Neuronal stem cell (in vitro differentiated cells): Measurements from ENCODE around the gene CDC34.
A peak's percentile ranks its signal among the peaks of the same experiment; 100 is the strongest.

Source experiments
- DNase-seq: peaks from one replicate; pipeline ENCODE4 v3.0.0-alpha.2; 2013; ENCODE audit warnings: low spot score
- H2AFZ ChIP-seq: one replicate; pipeline ENCODE4 v1.6.1; 2013; ENCODE audit warnings: mild to moderate bottlenecking, low read length, inconsistent platforms
- H2AK5ac ChIP-seq: 2 replicates; pipeline ENCODE4 v1.6.1; 2013; ENCODE audit warnings: low read depth, mild to moderate bottlenecking, inconsistent platforms, low read length, moderate library complexity, mixed read lengths
- H2BK120ac ChIP-seq: 2 replicates; pipeline ENCODE4 v1.6.1; 2013; ENCODE audit warnings: low read depth, mild to moderate bottlenecking, inconsistent platforms, low read length, moderate library complexity, mixed read lengths
- H2BK12ac ChIP-seq: one replicate; pipeline ENCODE4 v1.6.1; 2013; ENCODE audit warnings: low read length, inconsistent platforms
- H2BK15ac ChIP-seq: 2 replicates; pipeline ENCODE4 v1.6.1; 2013; ENCODE audit warnings: mild to moderate bottlenecking, low read length, inconsistent platforms, mixed read lengths
- H2BK5ac ChIP-seq: one replicate; pipeline ENCODE4 v1.6.1; 2013; ENCODE audit warnings: inconsistent platforms, mild to moderate bottlenecking, low read length, moderate library complexity
- H3K14ac ChIP-seq: one replicate; pipeline ENCODE4 v1.6.1; 2013; ENCODE audit warnings: low read length, inconsistent platforms
- H3K18ac ChIP-seq: 2 replicates; pipeline ENCODE4 v1.6.1; 2013; ENCODE audit warnings: low read length, inconsistent platforms
- H3K23ac ChIP-seq: 2 replicates; pipeline ENCODE4 v1.6.1; 2013; ENCODE audit warnings: low read depth, mild to moderate bottlenecking, mixed read lengths, low read length, inconsistent platforms; ENCODE audit not compliant: poor library complexity
- H3K27ac ChIP-seq: replicated peaks from 3 replicates; pipeline ENCODE4 v1.5.1; 2013; ENCODE audit warnings: low read length, inconsistent platforms
- H3K27me3 ChIP-seq, 3 experiments: 2 replicates each; pipeline ENCODE4 v1.6.1; 2013; ENCODE audit warnings: low read length in 3 of 3, mild to moderate bottlenecking in 2 of 3, inconsistent platforms in 1 of 3, low read depth in 1 of 3, mixed read lengths in 1 of 3, moderate library complexity in 1 of 3; ENCODE audit not compliant: control insufficient read depth in 3 of 3, insufficient read depth in 3 of 3
- H3K36me3 ChIP-seq, 2 donors: replicated peaks in 1 of 2; 2 replicates each; pipeline ENCODE4 v1.6.1; 2013; ENCODE audit warnings: low read length in 2 of 2; ENCODE audit not compliant: control insufficient read depth in 2 of 2, insufficient read depth in 2 of 2
- H3K4ac ChIP-seq: 2 replicates; pipeline ENCODE4 v1.6.1; 2013; ENCODE audit warnings: inconsistent platforms, mild to moderate bottlenecking, low read length, moderate library complexity
- H3K4me1 ChIP-seq, 2 donors: 1 replicate in 1 of 2; 2 replicates in 1 of 2; pipeline ENCODE4 v1.6.1; 2013; ENCODE audit warnings: low read length in 2 of 2, low read depth in 1 of 2; ENCODE audit not compliant: control insufficient read depth in 2 of 2, insufficient read depth in 1 of 2
- H3K4me2 ChIP-seq: one replicate; pipeline ENCODE4 v1.6.1; 2013; ENCODE audit warnings: mild to moderate bottlenecking, low read length, inconsistent platforms; ENCODE audit not compliant: insufficient read depth, poor library complexity, severe bottlenecking
- H3K4me3 ChIP-seq, 2 donors: 2 replicates each; pipeline ENCODE4 v1.5.1; 2013; ENCODE audit warnings: low read length in 2 of 2, mild to moderate bottlenecking in 2 of 2, inconsistent platforms in 1 of 2, moderate library complexity in 1 of 2
- H3K79me1 ChIP-seq: one replicate; pipeline ENCODE4 v1.6.1; 2013; ENCODE audit warnings: low read depth, mild to moderate bottlenecking, inconsistent platforms, low read length, moderate library complexity
- H3K9ac ChIP-seq: one replicate; pipeline ENCODE4 v1.6.1; 2013; ENCODE audit warnings: mild to moderate bottlenecking, low read depth, low read length, inconsistent platforms; ENCODE audit not compliant: poor library complexity
- H3K9me3 ChIP-seq, 2 donors: replicated peaks in 1 of 2; 2 replicates each; pipeline versions ENCODE3 to v1.6.1; 2013; ENCODE audit warnings: low read length in 2 of 2, mild to moderate bottlenecking in 2 of 2, inconsistent platforms in 1 of 2, low read depth in 1 of 2, mixed read lengths in 1 of 2, moderate library complexity in 1 of 2; ENCODE audit not compliant: control insufficient read depth in 2 of 2, insufficient read depth in 1 of 2
- H4K8ac ChIP-seq: one replicate; pipeline ENCODE4 v1.6.1; 2013; ENCODE audit warnings: low read depth, mild to moderate bottlenecking, inconsistent platforms, low read length, moderate library complexity
- H4K91ac ChIP-seq: one replicate; pipeline ENCODE4 v1.6.1; 2013; ENCODE audit warnings: low read length, low read depth, mild to moderate bottlenecking, inconsistent platforms; ENCODE audit not compliant: poor library complexity
- WGBS, 2 donors: extraction: QIAGEN DNeasy Blood & Tissue Kit; methylation state at CpG; one replicate each; pipeline ENCODE4 v1.1.7; 2013; ENCODE audit warnings: missing lambda C conversion rate in 2 of 2, mixed read lengths in 1 of 2; ENCODE audit not compliant: insufficient read length in 2 of 2, insufficient replicate concordance in 1 of 2; ENCODE audit errors: extremely low coverage in 2 of 2; 5-methylcytosine and 5-hydroxymethylcytosine counted together

The CDC34 gene

GRCh38 chr19:495402-496111 lies 36.0 kb upstream of the CDC34 start:
- Histone ChIP-seq H4K8ac (no peak overlapping the region), H3K79me1 (peaks cover 1% of the 10 kb centered on the region), H2AFZ (peak overlapping the region; percentile 70), H3K4me3 (no peak overlapping the region), H2AK5ac (peak overlapping the region; percentile 88), H3K4me2 (no peak overlapping the region), H2BK12ac (peak overlapping the region; percentile 33), H2BK5ac (peak overlapping the region; percentile 24), H3K4me1 (peaks cover 0 to 2% of the 10 kb centered on the region in 2 donors), H3K23ac (no peak overlapping the region), H2BK120ac (no peak overlapping the region), H3K9ac (no peak overlapping the region), H3K14ac (no peak overlapping the region), H3K4ac (no peak overlapping the region), H3K36me3 (no peaks in the 10 kb centered on the region), H3K27me3 (peaks cover 15 to 39% (median 24%) of the 10 kb centered on the region in 3 experiments), H2BK15ac (no peak overlapping the region), H4K91ac (no peak overlapping the region), H3K9me3 (peaks cover 2 to 13% of the 10 kb centered on the region in 2 donors), H3K27ac (no peak overlapping the region), H3K18ac (no peak overlapping the region)
- no CpG with 5 or more reads among the region's 32 CpGs for WGBS, 2 donors
- no peak for DNase-seq

DNA sequence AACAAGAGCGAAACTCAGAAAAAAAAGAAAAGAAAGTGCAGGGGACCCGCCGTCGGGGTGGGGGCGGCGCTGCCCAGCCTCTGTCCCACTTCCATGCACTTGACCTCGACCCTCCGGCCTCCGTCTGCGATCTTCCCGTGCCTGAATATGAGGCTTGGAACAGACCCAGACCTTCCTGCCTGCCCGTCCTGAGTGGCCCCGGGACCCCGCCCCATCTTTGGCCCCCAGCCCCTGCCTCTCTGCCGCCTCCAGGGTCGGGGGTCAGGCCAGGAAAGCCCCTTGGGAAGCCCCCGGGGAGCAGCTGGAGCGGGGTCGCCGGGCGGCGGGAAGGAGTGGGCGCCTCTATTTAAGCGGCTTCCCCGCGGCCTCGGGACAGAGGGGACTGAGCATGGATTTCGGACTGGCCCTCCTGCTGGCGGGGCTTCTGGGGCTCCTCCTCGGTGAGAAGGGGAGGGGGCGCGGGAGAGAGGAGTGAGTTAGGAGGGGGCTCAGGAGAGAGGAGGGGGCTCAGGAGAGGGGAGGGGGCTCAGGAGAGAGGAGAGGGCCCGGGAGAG lies 35.4 kb upstream of the CDC34 start, which contains the start of gene MADCAM1:
Gene MADCAM1, plus strand, starts transcription at position 375 of the 554 bp plus-strand sequence. Its CDS starts 14 bp downstream, at position 389.
- WGBS, 2 donors, result no CpG with 5 or more reads among the region's 33 CpGs
- H3K27me3 ChIP-seq, result peaks cover 15 to 39% (median 24%) of the 10 kb centered on the region in 3 experiments
- H2AFZ ChIP-seq, result peak within 1 kb of the TSS; percentile 70
- no peak for DNase-seq
- H2BK12ac ChIP-seq, result peak within 1 kb of the TSS; percentile 33
- H3K4me3 ChIP-seq, result no peak within 1 kb of the TSS
- no peak within 1 kb of the TSS for H2BK120ac ChIP-seq
- no peak within 1 kb of the TSS for H3K4ac ChIP-seq
- H4K8ac ChIP-seq, result no peak within 1 kb of the TSS
- H3K18ac ChIP-seq, result peak within 1 kb of the TSS; percentile 27
- peaks cover 1% of the 10 kb centered on the region for H3K79me1 ChIP-seq
- H4K91ac ChIP-seq, result no peak within 1 kb of the TSS
- H3K36me3 ChIP-seq, result no peaks in the 10 kb centered on the region
- peaks cover 0 to 2% of the 10 kb centered on the region in 2 donors for H3K4me1 ChIP-seq
- peak within 1 kb of the TSS; percentile 88 for H2AK5ac ChIP-seq
- peaks cover 2 to 13% of the 10 kb centered on the region in 2 donors for H3K9me3 ChIP-seq
- H3K9ac ChIP-seq, result no peak within 1 kb of the TSS
- H3K4me2 ChIP-seq, result peak within 1 kb of the TSS; percentile 23
- peak within 1 kb of the TSS; percentile 24 for H2BK5ac ChIP-seq
- H3K23ac ChIP-seq, result peak within 1 kb of the TSS; percentile 80
- H3K14ac ChIP-seq, result no peak within 1 kb of the TSS
- no peak within 1 kb of the TSS for H3K27ac ChIP-seq
- no peak within 1 kb of the TSS for H2BK15ac ChIP-seq

DNA sequence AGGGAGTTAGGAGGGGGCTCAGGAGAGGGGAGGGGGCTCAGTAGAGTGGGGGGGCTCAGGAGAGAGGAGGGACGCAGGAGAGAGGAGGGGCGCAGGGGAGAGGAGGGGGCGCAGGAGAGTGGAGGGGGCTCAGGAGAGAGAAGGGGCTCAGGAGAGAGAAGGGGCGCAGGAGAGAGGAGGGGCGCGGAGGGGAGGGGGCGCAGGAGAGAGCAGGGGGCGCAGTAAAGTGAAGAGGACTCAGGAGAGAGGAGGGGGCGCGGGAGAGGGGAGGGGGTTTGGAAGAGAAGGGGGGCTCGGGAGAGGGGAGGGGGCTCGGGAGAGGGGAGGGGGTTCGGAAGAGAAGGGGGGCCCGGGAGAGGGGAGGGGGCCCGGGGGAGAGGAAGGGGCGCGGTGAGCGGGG lies 34.6 kb upstream of the CDC34 start:
- no peak overlapping the region for H3K27ac ChIP-seq
- H3K4me2 ChIP-seq, result peak overlapping the region; percentile 23
- no peak overlapping the region for H3K23ac ChIP-seq
- no peak overlapping the region for H2BK12ac ChIP-seq
- no peak overlapping the region for H2BK15ac ChIP-seq
- no peak overlapping the region for H4K8ac ChIP-seq
- H3K27me3 ChIP-seq, result peaks cover 15 to 39% (median 24%) of the 10 kb centered on the region in 3 experiments
- no CpG with 5 or more reads among the region's 18 CpGs for WGBS, 2 donors
- no peak overlapping the region for H3K4ac ChIP-seq
- peaks cover 0 to 2% of the 10 kb centered on the region in 2 donors for H3K4me1 ChIP-seq
- no peak overlapping the region for H2BK5ac ChIP-seq
- H2AK5ac ChIP-seq, result no peak overlapping the region
- H2BK120ac ChIP-seq, result no peak overlapping the region
- no peak overlapping the region for H3K18ac ChIP-seq
- no peak for DNase-seq
- H3K4me3 ChIP-seq, result no peak overlapping the region
- H3K9me3 ChIP-seq, result peaks cover 2 to 13% of the 10 kb centered on the region in 2 donors
- no peak overlapping the region for H3K9ac ChIP-seq
- no peak overlapping the region for H2AFZ ChIP-seq
- H3K36me3 ChIP-seq, result no peaks in the 10 kb centered on the region
- H4K91ac ChIP-seq, result no peak overlapping the region
- no peak overlapping the region for H3K14ac ChIP-seq
- H3K79me1 ChIP-seq, result peaks cover 1% of the 10 kb centered on the region

GRCh38 chr19:497491-497868 lies 34.1 kb upstream of the CDC34 start:
- Histone ChIP-seq H3K36me3 (no peaks in the 10 kb centered on the region), H2BK15ac (no peak overlapping the region), H2AK5ac (no peak overlapping the region), H2BK12ac (peak overlapping the region; percentile 41), H4K8ac (no peak overlapping the region), H3K18ac (peak overlapping the region; percentile 89), H3K4me2 (peak overlapping the region; percentile 49), H3K79me1 (peaks cover 1% of the 10 kb centered on the region), H3K27me3 (peaks cover 15 to 39% (median 24%) of the 10 kb centered on the region in 3 experiments), H3K14ac (no peak overlapping the region), H2BK5ac (no peak overlapping the region), H2AFZ (no peak overlapping the region), H4K91ac (no peak overlapping the region), H3K23ac (no peak overlapping the region), H3K4me1 (peaks cover 0 to 2% of the 10 kb centered on the region in 2 donors), H3K9me3 (peaks cover under 1 to 12% of the 10 kb centered on the region in 2 donors), H3K4ac (no peak overlapping the region), H3K9ac (no peak overlapping the region), H3K27ac (no peak overlapping the region), H3K4me3 (peak overlapping the region in 1 of 2 donors; percentile 56), H2BK120ac (no peak overlapping the region)
- WGBS, 2 donors, result no CpG with 5 or more reads among the region's 36 CpGs
- no peak for DNase-seq
